H1 (cell line): ENCODE data around the gene DPEP2. TPM values are rescaled to one million over a fixed set of nuclear protein-coding genes. Genes with fewer than 3 reads are reported as not detected.

ENCODE experiments used
- CTCF ChIA-PET: fragments of 300-600 bp; sonication (Branson Sonifier 250); formaldehyde crosslinking; loops from one replicate; lab custom pipeline; 2021; ENCODE audit not compliant: partially characterized antibody; lab: Charles Lee
- POLR2A ChIA-PET: fragments of 300-600 bp; sonication (Branson Sonifier 250); formaldehyde crosslinking; loops from one replicate; lab custom pipeline; 2021; ENCODE audit warnings: inconsistent platforms; ENCODE audit not compliant: partially characterized antibody; lab: Charles Lee
- DNase-seq, 2 experiments: peaks; one replicate each; pipeline versions ENCODE4 v3.0.0 to v3.0.0-alpha.2; 2010 to 2022; ENCODE audit warnings: low spot score in 2 of 2, low read depth in 1 of 2, mixed read lengths in 1 of 2
- FAIRE-seq: peaks from 2 replicates; lab custom pipeline; 2011; peaks lifted over from hg19 to GRCh38; lab: Jason Lieb, UNC
- H2AFZ ChIP-seq: 2 replicates; pipeline ENCODE4 v1.8.1; 2012; ENCODE audit warnings: low read length, inconsistent platforms
- H2AK5ac ChIP-seq: 2 replicates; pipeline ENCODE4 v1.6.1; 2013; ENCODE audit warnings: low read depth, low read length
- H2BK120ac ChIP-seq: replicated peaks from 2 replicates; pipeline ENCODE3; 2013; ENCODE audit warnings: low read depth, low read length, inconsistent platforms
- H2BK12ac ChIP-seq: 2 replicates; pipeline ENCODE4 v1.6.1; 2013; ENCODE audit warnings: low read depth, low read length
- H2BK15ac ChIP-seq: 2 replicates; pipeline ENCODE4 v1.6.1; 2013; ENCODE audit warnings: low read length
- H2BK20ac ChIP-seq: 2 replicates; pipeline ENCODE4 v1.6.1; 2013; ENCODE audit warnings: low read length
- H2BK5ac ChIP-seq: 2 replicates; pipeline ENCODE4 v1.6.1; 2013; ENCODE audit warnings: low read depth, low read length
- H3K14ac ChIP-seq: 2 replicates; pipeline ENCODE4 v1.6.1; 2013; ENCODE audit warnings: inconsistent platforms; ENCODE audit not compliant: insufficient read length
- H3K18ac ChIP-seq: 2 replicates; pipeline ENCODE4 v1.6.1; 2013; ENCODE audit warnings: low read length; ENCODE audit errors: extremely low read depth
- H3K23ac ChIP-seq: 2 replicates; pipeline ENCODE4 v1.6.1; 2013; ENCODE audit warnings: inconsistent platforms; ENCODE audit not compliant: insufficient read length
- H3K23me2 ChIP-seq: 2 replicates; pipeline ENCODE4 v1.6.1; 2013; ENCODE audit warnings: low read depth, low read length
- H3K27ac ChIP-seq: 2 replicates; pipeline ENCODE4 v1.6.1; 2011; ENCODE audit warnings: low read depth, low read length, inconsistent platforms
- H3K27me3 ChIP-seq, 4 experiments: replicated peaks in 1 of 4; 1 replicate in 1 of 4; 2 replicates in 3 of 4; pipeline versions ENCODE4 v1.6.1 to v1.8.1; 2011 to 2013; ENCODE audit warnings: low read length in 3 of 4, mild to moderate bottlenecking in 3 of 4, inconsistent platforms in 2 of 4, mixed read lengths in 2 of 4, moderate library complexity in 1 of 4; ENCODE audit not compliant: control insufficient read depth in 3 of 4, insufficient read depth in 3 of 4; ENCODE audit errors: extremely low read depth in 1 of 4
- H3K36me3 ChIP-seq, 4 experiments: 2 replicates each; pipeline versions ENCODE4 v1.6.1 to v1.8.1; 2011 to 2013; ENCODE audit warnings: mild to moderate bottlenecking in 4 of 4, low read length in 3 of 4, moderate library complexity in 2 of 4, control low read depth in 1 of 4, inconsistent platforms in 1 of 4; ENCODE audit not compliant: insufficient read depth in 4 of 4, control insufficient read depth in 2 of 4
- H3K4ac ChIP-seq: replicated peaks from 2 replicates; pipeline ENCODE3; 2013; ENCODE audit warnings: low read length, low read depth, mixed read lengths, inconsistent platforms; ENCODE audit not compliant: insufficient read length
- H3K4me1 ChIP-seq, 4 experiments: replicated peaks in 1 of 4; 1 replicate in 1 of 4; 2 replicates in 3 of 4; pipeline versions ENCODE4 v1.6.1 to v1.8.1; 2011 to 2013; ENCODE audit warnings: low read length in 3 of 4, inconsistent platforms in 2 of 4, mixed read lengths in 1 of 4; ENCODE audit not compliant: insufficient read depth in 4 of 4, control insufficient read depth in 3 of 4
- H3K4me2 ChIP-seq, 2 experiments: 2 replicates each; pipeline versions ENCODE4 v1.6.1 to v1.8.1; 2011 to 2013; ENCODE audit warnings: low read depth in 2 of 2, low read length in 2 of 2, control low read depth in 1 of 2, inconsistent platforms in 1 of 2, mild to moderate bottlenecking in 1 of 2; ENCODE audit not compliant: insufficient read depth in 1 of 2
- H3K4me3 ChIP-seq, 4 experiments: fragments of 200-600, 300-600 bp in 1 of 4; sonication (generic), shearing (Covaris generic), sonication (Bioruptor Twin) in 1 of 4; 2 replicates each; pipeline versions ENCODE4 v1.5.1 to v1.8.1; 2011 to 2016; ENCODE audit warnings: low read length in 4 of 4, low read depth in 3 of 4, control low read depth in 2 of 4, inconsistent platforms in 2 of 4, mild to moderate bottlenecking in 2 of 4, mixed read lengths in 1 of 4, moderate library complexity in 1 of 4; ENCODE audit not compliant: insufficient read depth in 2 of 4; ENCODE audit errors: extremely low read depth in 1 of 4
- H3K56ac ChIP-seq: replicated peaks from 2 replicates; pipeline ENCODE3; 2013; ENCODE audit warnings: low read depth, mild to moderate bottlenecking, mixed read lengths, low read length, inconsistent platforms; ENCODE audit not compliant: insufficient read length
- H3K79me1 ChIP-seq: 2 replicates; pipeline ENCODE4 v1.6.1; 2013; ENCODE audit warnings: low read depth, low read length, control low read depth
- H3K79me2 ChIP-seq, 2 experiments: 2 replicates each; pipeline versions ENCODE4 v1.6.1 to v1.8.1; 2012 to 2013; ENCODE audit warnings: low read length in 2 of 2, mild to moderate bottlenecking in 2 of 2, inconsistent platforms in 1 of 2; ENCODE audit not compliant: insufficient read depth in 2 of 2, control insufficient read depth in 1 of 2
- H3K9ac ChIP-seq, 4 experiments: replicated peaks in 1 of 4; 1 replicate in 1 of 4; 2 replicates in 3 of 4; pipeline versions ENCODE4 v1.6.1 to v1.8.1; 2011 to 2013; ENCODE audit warnings: low read depth in 3 of 4, low read length in 3 of 4, control low read depth in 2 of 4, mild to moderate bottlenecking in 2 of 4, moderate library complexity in 2 of 4, inconsistent platforms in 1 of 4; ENCODE audit errors: extremely low read depth in 1 of 4
- H3K9me3 ChIP-seq, 2 experiments: 2 replicates each; pipeline versions ENCODE4 v1.6.1 to v1.8.1; 2012 to 2013; ENCODE audit warnings: mild to moderate bottlenecking in 2 of 2, moderate library complexity in 2 of 2, control low read depth in 1 of 2, inconsistent platforms in 1 of 2, low read depth in 1 of 2, low read length in 1 of 2, mixed read lengths in 1 of 2; ENCODE audit not compliant: insufficient read depth in 2 of 2
- H4K20me1 ChIP-seq, 2 experiments: replicated peaks in 1 of 2; 2 replicates each; pipeline versions ENCODE3 to v1.8.1; 2011 to 2013; ENCODE audit warnings: inconsistent platforms in 2 of 2, low read length in 2 of 2, mild to moderate bottlenecking in 1 of 2; ENCODE audit not compliant: insufficient read depth in 2 of 2, control insufficient read depth in 1 of 2
- H4K5ac ChIP-seq: 2 replicates; pipeline ENCODE4 v1.6.1; 2013; ENCODE audit warnings: low read length, low read depth, mixed read lengths, inconsistent platforms; ENCODE audit not compliant: insufficient read length
- H4K8ac ChIP-seq: 2 replicates; pipeline ENCODE4 v1.8.0; 2013; ENCODE audit warnings: mild to moderate bottlenecking, moderate library complexity, low read length, inconsistent platforms; ENCODE audit not compliant: insufficient read depth; ENCODE audit errors: extremely low read depth
- H4K91ac ChIP-seq: replicated peaks from 2 replicates; pipeline ENCODE3; 2013; ENCODE audit warnings: low read length, mixed read lengths, inconsistent platforms; ENCODE audit not compliant: insufficient read length
- ASH2L ChIP-seq: fragments of 200-600, 300-600 bp; sonication (generic); IDR thresholded peaks from one replicate; pipeline ENCODE4 v1.7.1; 2017; ENCODE audit warnings: low read length
- BCL11A ChIP-seq, 2 experiments: IDR thresholded peaks; one replicate each; pipeline ENCODE4 v1.6.1; 2011; ENCODE audit warnings: low read depth in 2 of 2, low read length in 2 of 2, mild to moderate bottlenecking in 2 of 2
- CBX5 ChIP-seq: fragments of 300-800, 300-1000 bp; sonication (generic); IDR thresholded peaks from 2 replicates; pipeline ENCODE4 v1.7.1; 2016; ENCODE audit warnings: antibody characterized with exemption, low read length, low read depth
- CHD1 ChIP-seq: IDR thresholded peaks from 2 replicates; pipeline ENCODE4 v1.6.1; 2012; ENCODE audit warnings: low read depth, low read length, improper control_type of control experiment
- EP300 ChIP-seq, 2 experiments: IDR thresholded peaks; 1 replicate in 1 of 2; 2 replicates in 1 of 2; pipeline ENCODE4 v1.6.1; 2011 to 2012; ENCODE audit warnings: low read depth in 2 of 2, low read length in 2 of 2, mild to moderate bottlenecking in 2 of 2, borderline replicate concordance in 1 of 2, inconsistent platforms in 1 of 2, moderate library complexity in 1 of 2
- FOSL1 ChIP-seq: IDR thresholded peaks from 2 replicates; pipeline ENCODE4 v1.6.1; 2011; ENCODE audit warnings: mild to moderate bottlenecking, low read depth, low read length, moderate library complexity; ENCODE audit not compliant: insufficient read depth
- NANOG ChIP-seq: IDR thresholded peaks from 2 replicates; pipeline ENCODE4 v1.6.1; 2011; ENCODE audit warnings: low read length, low read depth, mild to moderate bottlenecking, inconsistent platforms; ENCODE audit not compliant: insufficient read depth, poor library complexity, severe bottlenecking
- NRF1 ChIP-seq: IDR thresholded peaks from 2 replicates; pipeline ENCODE4 v1.6.1; 2011; ENCODE audit warnings: mild to moderate bottlenecking, low read depth, low read length, improper control_type of control experiment
- RBBP5 ChIP-seq: IDR thresholded peaks from 2 replicates; pipeline ENCODE4 v1.7.1; 2012; ENCODE audit warnings: low read depth, mild to moderate bottlenecking, inconsistent platforms, low read length, moderate library complexity, borderline replicate concordance
- SP2 ChIP-seq: IDR thresholded peaks from 2 replicates; pipeline ENCODE4 v1.6.1; 2012; ENCODE audit warnings: mild to moderate bottlenecking, low read length, inconsistent platforms
- TAF1 ChIP-seq: IDR thresholded peaks from 2 replicates; pipeline ENCODE4 v1.6.1; 2011; ENCODE audit warnings: mild to moderate bottlenecking, low read depth, low read length
- TBP ChIP-seq: IDR thresholded peaks from 2 replicates; pipeline ENCODE4 v1.6.1; 2011; ENCODE audit warnings: low read depth, low read length, improper control_type of control experiment
- TEAD4 ChIP-seq: IDR thresholded peaks from 2 replicates; pipeline ENCODE4 v1.6.1; 2012; ENCODE audit warnings: low read depth, low read length, inconsistent platforms, mixed read lengths
- YY1 ChIP-seq: IDR thresholded peaks from 2 replicates; pipeline ENCODE4 v1.6.1; 2011; ENCODE audit warnings: low read depth, mild to moderate bottlenecking, low read length
- ZNF274 ChIP-seq: IDR thresholded peaks from 2 replicates; pipeline ENCODE4 v1.7.0; 2012; ENCODE audit warnings: low read length, borderline replicate concordance; ENCODE audit errors: extremely low read depth
- WGBS, 2 experiments: shearing (Covaris generic) in 1 of 2; methylation state at CpG; one replicate each; pipeline versions ENCODE4 v1.1.6 to v1.1.7; 2013 to 2015; ENCODE audit warnings: low lambda C conversion rate in 2 of 2, mixed read lengths in 2 of 2, inconsistent platforms in 1 of 2, low coverage in 1 of 2, missing lambda C conversion rate in 1 of 2; ENCODE audit not compliant: insufficient replicate concordance in 2 of 2, insufficient coverage in 1 of 2, insufficient read length in 1 of 2; ENCODE audit errors: extremely low coverage in 1 of 2, missing lambda C conversion rate in 1 of 2; 5-methylcytosine and 5-hydroxymethylcytosine counted together
- polyA plus RNA-seq, 7 experiments: library from polyadenylated mRNA; depleted of rRNA in 3 of 7; stranded (reverse) in 5 of 7; unstranded in 2 of 7; fragments of >200 nt in 5 of 7; fragments of 200-250 nt in 2 of 7; gene quantifications; 1 replicate in 5 of 7; 2 replicates in 1 of 7; 4 replicates in 1 of 7; pipeline versions ENCODE4 v1.2.1 to v1.2.3, GENCODE V29; 2011 to 2013; ENCODE audit warnings: missing spikeins in 2 of 7, mixed read lengths in 2 of 7
- total RNA-seq: library from RNA; stranded (reverse); fragmentation: NEBNext Ultra II Directional; extraction: Animal tissue kit (Norgen Biotek cat#: 25700); gene quantifications from 2 replicates; pipeline ENCODE4 v1.2.1, GENCODE V29; 2021

DPEP2 gene
- total and polyA plus RNA-seq, 2 of the 8 experiments (the other 6 are each of a cell fraction or from before 2014, with no cell fraction given), result not detected

- FAIRE-seq, result no peak
- no peak for DNase-seq
- CTCF ChIA-PET, result interaction anchor here (0.7 to 1.4 kb wide), 3 partner anchors 10 to 30 kb away, joined by 3 to 10 read pairs (median 4); no protein-coding TSS in a partner anchor
- TF ChIP-seq NANOG (no peak), SP2 (no peak), YY1 (no peak), CHD1 (no peak), BCL11A (IDR thresholded peaks at IDR 0.05; ENCODE audit: low read depth in 2 of 2, low read length in 2 of 2) (no peak), ZNF274 (no peak), TEAD4 (no peak), TAF1 (no peak), ASH2L (no peak), FOSL1 (no peak), RBBP5 (no peak), NRF1 (no peak), CBX5 (no peak), EP300 (IDR thresholded peaks at IDR 0.05; ENCODE audit: borderline replicate concordance in 1 of 2, low read depth in 2 of 2, low read length in 2 of 2) (no peak), TBP (no peak)
These were observed 32.7 kb upstream of the DPEP2 start for GRCh38 chr16:68031951-68032350.

More at GRCh38 chr16:68031951-68032350, 32.7 kb upstream of the DPEP2 start:
- Histone ChIP-seq H2BK12ac (no peak overlapping the region), H3K79me2 (no peaks in the 10 kb centered on the region), H3K4me3 (no peak overlapping the region), H4K91ac (no peak overlapping the region), H2BK15ac (no peak overlapping the region), H3K4ac (no peak overlapping the region), H2BK5ac (no peak overlapping the region), H3K27me3 (no peaks in the 10 kb centered on the region), H3K23ac (no peak overlapping the region), H3K9me3 (no peaks in the 10 kb centered on the region), H3K4me2 (no peak overlapping the region), H3K18ac (no peak overlapping the region), H2BK120ac (no peak overlapping the region), H3K23me2 (no peaks in the 10 kb centered on the region), H2AFZ (no peak overlapping the region), H3K36me3 (peaks cover 0 to 8% (median 2%) of the 10 kb centered on the region in 4 experiments; a peak in 5 of 8 replicates), H3K56ac (no peak overlapping the region), H4K20me1 (no peaks in the 10 kb centered on the region), H2AK5ac (no peak overlapping the region), H3K14ac (no peak overlapping the region), H3K4me1 (no peaks in the 10 kb centered on the region), H2BK20ac (no peak overlapping the region), H4K5ac (no peak overlapping the region), H4K8ac (no peak overlapping the region), H3K9ac (no peak overlapping the region), H3K79me1 (peaks cover 2% of the 10 kb centered on the region), H3K27ac (no peak overlapping the region)
- 100% methylated on average over 2 of the region's 2 CpGs; no CpG with 5 or more reads in 1 of the 2 experiments for WGBS, 2 experiments
- POLR2A ChIA-PET, result interaction anchor here (1.0 to 1.9 kb wide), 4 partner anchors 8 to 16 kb away, joined by 3 to 5 read pairs (median 4); partner anchors contain the start of genes DDX28, DPEP2NB and DUS2
